HCT116 (cell line): ENCODE results near the gene TEX54. TPM values are rescaled to one million over a fixed set of nuclear protein-coding genes. Genes with fewer than 3 reads are reported as not detected.

Experiments
- ATAC-seq: fragments of 200-7000 bp; cut with Tn5 transposase; 2 replicates; pipeline ENCODE4 v1.9.1; 2020; ENCODE audit warnings: mild to moderate bottlenecking, moderate library complexity
- Bru-seq: library from RNA; stranded (reverse); fragments of 400-500 nt; gene quantifications from one replicate; lab custom pipeline; 2021; lab: Mats Ljungman, UMichigan
- BruChase-seq, 2 experiments: library from RNA; stranded (reverse); fragments of 400-500 nt; gene quantifications; one replicate each; lab custom pipeline; 2021; lab: Mats Ljungman, UMichigan
- BruUV-seq: library from RNA; stranded (reverse); fragments of 400-500 nt; replicated peaks from 2 replicates; lab custom pipeline; 2021; lab: Mats Ljungman, UMichigan
- CTCF ChIA-PET: fragments of 300-600 bp; sonication (Branson Sonifier 250); formaldehyde crosslinking; loops from one replicate; lab custom pipeline; 2021; ENCODE audit warnings: antibody characterized with exemption; lab: Charles Lee
- POLR2A ChIA-PET: fragments of 300-600, 350-600 bp; sonication (Branson Sonifier 250); formaldehyde crosslinking; loops from one replicate; lab custom pipeline; 2021; ENCODE audit warnings: antibody characterized with exemption; lab: Charles Lee
- RAD21 ChIA-PET, 2 experiments: fragments of 300-600 bp; sonication (Branson Sonifier 250); formaldehyde crosslinking; loops; one replicate each; lab custom pipeline; 2023; ENCODE audit warnings: low total read pairs in 2 of 2; ENCODE audit not compliant: uncharacterized antibody in 2 of 2, unreplicated experiment in 2 of 2, low non-redundant PET in 1 of 2; lab: Charles Lee
- DNase-seq: peaks from one replicate; pipeline ENCODE4 v3.0.0-alpha.2; 2010; ENCODE audit warnings: low read depth, low spot score
- H2AFZ ChIP-seq: fragments of 200-600 bp; shearing (Covaris generic), sonication (generic); 2 replicates; pipeline ENCODE4 v1.6.1; 2017; ENCODE audit warnings: low read depth, mixed run types, mixed read lengths, antibody characterized with exemption, low read length; ENCODE audit not compliant: poor library complexity, severe bottlenecking
- H3K27ac ChIP-seq: 2 replicates; pipeline ENCODE4 v1.5.1; 2012; ENCODE audit warnings: low read depth, low read length
- H3K27me3 ChIP-seq: fragments of 200-600 bp; sonication (generic); 2 replicates; pipeline ENCODE4 v1.6.1; 2016; ENCODE audit warnings: mixed run types, low read length, mixed read lengths; ENCODE audit not compliant: insufficient read depth
- H3K36me3 ChIP-seq, 2 experiments: fragments of 200-500 bp in 1 of 2; fragments of 200-600 bp in 1 of 2; sonication (Bioruptor generic) in 1 of 2; sonication (generic) in 1 of 2; 2 replicates each; pipeline versions ENCODE4 v1.5.1 to v1.6.1; 2014 to 2016; ENCODE audit warnings: low read length in 2 of 2, inconsistent platforms in 1 of 2, mixed read lengths in 1 of 2, mixed run types in 1 of 2; ENCODE audit not compliant: insufficient read depth in 2 of 2, control insufficient read depth in 1 of 2
- H3K4me1 ChIP-seq, 2 experiments: fragments of 200-600 bp in 1 of 2; sonication (generic) in 1 of 2; 2 replicates each; pipeline versions ENCODE4 v1.5.1 to v1.6.1; 2012 to 2017; ENCODE audit warnings: low read length in 2 of 2, inconsistent platforms in 1 of 2, mild to moderate bottlenecking in 1 of 2, mixed read lengths in 1 of 2, mixed run types in 1 of 2, moderate library complexity in 1 of 2; ENCODE audit not compliant: insufficient read depth in 2 of 2, control insufficient read depth in 1 of 2
- H3K4me2 ChIP-seq: fragments of 200-600 bp; sonication (generic); 2 replicates; pipeline ENCODE4 v1.6.1; 2017; ENCODE audit warnings: mixed run types, low read length, mixed read lengths
- H3K4me3 ChIP-seq, 2 experiments: fragments of 200-600 bp in 1 of 2; sonication (generic) in 1 of 2; replicated peaks in 1 of 2; 2 replicates each; pipeline ENCODE4 v1.5.1; 2011 to 2016; ENCODE audit warnings: low read length in 2 of 2, control low read depth in 1 of 2, low read depth in 1 of 2, mild to moderate bottlenecking in 1 of 2, mixed read lengths in 1 of 2, mixed run types in 1 of 2
- H3K79me2 ChIP-seq: fragments of 200-600 bp; sonication (generic); 2 replicates; pipeline ENCODE4 v1.6.1; 2017; ENCODE audit warnings: mild to moderate bottlenecking, mixed run types, low read length, moderate library complexity, mixed read lengths; ENCODE audit not compliant: insufficient read depth
- H3K9ac ChIP-seq: fragments of 200-600 bp; sonication (generic); 2 replicates; pipeline ENCODE4 v1.6.1; 2016; ENCODE audit warnings: low read length, mixed read lengths
- H3K9me2 ChIP-seq: fragments of 200-600 bp; sonication (generic), shearing (Covaris generic); 2 replicates; pipeline ENCODE4 v1.6.1; 2017; ENCODE audit warnings: mixed run types, mild to moderate bottlenecking, moderate library complexity; ENCODE audit not compliant: insufficient read depth
- H3K9me3 ChIP-seq, 2 experiments: fragments of 200-500 bp in 1 of 2; fragments of 200-600 bp in 1 of 2; sonication (Bioruptor generic) in 1 of 2; sonication (generic) in 1 of 2; 2 replicates each; pipeline ENCODE4 v1.6.1; 2014 to 2017; ENCODE audit warnings: low read length in 2 of 2, mixed read lengths in 2 of 2, inconsistent platforms in 1 of 2, low read depth in 1 of 2, mild to moderate bottlenecking in 1 of 2, mixed run types in 1 of 2, moderate library complexity in 1 of 2; ENCODE audit not compliant: control insufficient read depth in 1 of 2, insufficient read depth in 1 of 2
- H4K20me1 ChIP-seq: fragments of 200-600 bp; sonication (generic), shearing (Covaris generic); 2 replicates; pipeline ENCODE4 v1.6.1; 2017; ENCODE audit warnings: mixed run types, mild to moderate bottlenecking, moderate library complexity; ENCODE audit not compliant: insufficient read depth
- CTCF ChIP-seq, 3 experiments: fragments of 200-600 bp in 1 of 3; sonication (generic) in 1 of 3; IDR thresholded peaks in 2 of 3; conservative IDR thresholded peaks in 1 of 3; 2 replicates each; pipeline ENCODE4 v1.5.1; 2012 to 2017; ENCODE audit warnings: low read depth in 2 of 3, low read length in 2 of 3, antibody characterized with exemption in 1 of 3, borderline replicate concordance in 1 of 3, control low read depth in 1 of 3, mild to moderate bottlenecking in 1 of 3, mixed read lengths in 1 of 3, mixed run types in 1 of 3, moderate library complexity in 1 of 3; ENCODE audit not compliant: insufficient read depth in 1 of 3
- EZH2phosphoT487 ChIP-seq: fragments of 200-600 bp; IDR thresholded peaks from 2 replicates; pipeline ENCODE4 v1.6.1; 2018; ENCODE audit warnings: antibody characterized with exemption, borderline replicate concordance
- MAX ChIP-seq: IDR thresholded peaks from 2 replicates; pipeline ENCODE4 v1.6.1; 2012
- POLR2A ChIP-seq: IDR thresholded peaks from 2 replicates; pipeline ENCODE4 v1.7.0; 2011; ENCODE audit warnings: borderline replicate concordance; ENCODE audit not compliant: insufficient read depth, insufficient read length; ENCODE audit errors: extremely low read depth
- SIN3A ChIP-seq: IDR thresholded peaks from 2 replicates; pipeline ENCODE4 v1.6.1; 2012; ENCODE audit warnings: low read depth
- YY1 ChIP-seq: IDR thresholded peaks from 2 replicates; pipeline ENCODE4 v1.6.1; 2011; ENCODE audit warnings: low read length, low read depth, moderate library complexity, mild to moderate bottlenecking; ENCODE audit not compliant: insufficient replicate concordance; ENCODE audit errors: extremely low read depth
- intact Hi-C: fragments of 100-400 bp; cut with micrococcal nuclease; formaldehyde crosslinking; loops from 2 replicates; pipeline ENCODE4 v1.10.0; 2022
- long read RNA-seq: library from polyadenylated mRNA; unstranded; transcript quantifications from one replicate; pipeline ENCODE4 v2.0.0, GENCODE V29; 2021; ENCODE audit not compliant: unreplicated experiment
- polyA plus RNA-seq: library from polyadenylated mRNA; unstranded; fragments of >200 nt; gene quantifications from 2 replicates; pipeline ENCODE4 v1.2.1, GENCODE V29; 2012; ENCODE audit warnings: missing spikeins
- total RNA-seq: library from RNA; stranded (reverse); gene quantifications from one replicate; pipeline ENCODE4 v1.2.1, GENCODE V29; 2021; ENCODE audit not compliant: unreplicated experiment

Gene TEX54
- total RNA-seq, result not detected
- 0.22 and 0.64 TPM in 2 replicates for polyA plus RNA-seq
- percentile 48 among the genes with signal in this experiment for Bru-seq, nascent RNA
- BruChase-seq, experiment 1, labeled RNA remaining after a 6-hour chase, result percentile 32 among the genes with signal in this experiment
- percentile 28 among the genes with signal in this experiment for BruChase-seq, experiment 2, labeled RNA remaining after a 2-hour chase
- long read RNA-seq, result 0 reads

GRCh38 chr11:62832336-62833234, at the start of gene TEX54:
Gene TEX54 (minus strand): TSS chr11:62832841.
- BruUV-seq, result TSS peak; percentile 89
- Histone ChIP-seq H3K27me3 (no peaks in the 10 kb centered on the region), H3K4me3 (peak within 1 kb of the TSS; percentile 86 to 93), H3K27ac (peak within 1 kb of the TSS; percentile 64), H4K20me1 (no peaks in the 10 kb centered on the region; the same call in 1 of the 2 replicates), H3K9me2 (no peaks in the 10 kb centered on the region), H3K79me2 (peaks cover 60% of the 10 kb centered on the region), H3K9me3 (no peaks in the 10 kb centered on the region), H3K36me3 (peaks cover 17 to 34% of the 10 kb centered on the region in 2 experiments), H2AFZ (no peak within 1 kb of the TSS), H3K4me1 (peaks cover 7 to 32% of the 10 kb centered on the region in 2 experiments), H3K4me2 (peak within 1 kb of the TSS; percentile 92), H3K9ac (peak within 1 kb of the TSS; percentile 92)
- TF ChIP-seq SIN3A (no peak), POLR2A (peak; percentile 59)
- intact Hi-C loops, result loop anchor here (1.0 kb wide), 1 partner anchor 9 kb away; no protein-coding TSS in a partner anchor
- CTCF ChIA-PET, result interaction anchor here (0.9 to 1.3 kb wide), 3 partner anchors 46 to 48 kb away, joined by 3 to 6 read pairs (median 4); partner anchors contain the start of genes SLC3A2 and TMEM179B
- ATAC-seq, result peak; percentile 7
- no peak for DNase-seq
- RAD21 ChIA-PET, result no interaction called here
- POLR2A ChIA-PET, result interaction anchor here (0.7 to 2.8 kb wide), 16 partner anchors 8 to 165 kb away, joined by 3 to 113 read pairs (median 6); partner anchors contain the start of genes HNRNPUL2, LBHD1, NXF1 and TMEM223

GRCh38 chr11:62882431-62882749, 49.7 kb upstream of the TEX54 start:
- no peak for ATAC-seq
- peaks cover 38 to 82% of the 10 kb centered on the region in 2 experiments for H3K4me1 ChIP-seq
- H3K27me3 ChIP-seq, result no peaks in the 10 kb centered on the region
- POLR2A ChIA-PET, result interaction anchor here (1.1 to 4.2 kb wide), 4 partner anchors 27 to 46 kb away, joined by 3 to 50 read pairs (median 37); no protein-coding TSS in a partner anchor
- TF ChIP-seq YY1, result no peak
- no peak for TF ChIP-seq EZH2phosphoT487
- no peak for TF ChIP-seq MAX
- no peak for TF ChIP-seq CTCF (IDR thresholded peaks at IDR 0.05 in 2 of 3, conservative IDR thresholded peaks at IDR 0.05 in 1 of 3; ENCODE audit: borderline replicate concordance in 1 of 3, insufficient read depth in 1 of 3, low read depth in 2 of 3, low read length in 2 of 3)
- peak overlapping the region; percentile 75 to 85 for H3K4me3 ChIP-seq
- H2AFZ ChIP-seq, result no peak overlapping the region
- intact Hi-C loops, result loop anchor here (5.0 kb wide), 1 partner anchor 95 kb away; the partner anchor contains the start of gene TMEM179B
- H3K27ac ChIP-seq, result peak overlapping the region; percentile 96
- no peaks in the 10 kb centered on the region for H3K9me3 ChIP-seq
- CTCF ChIA-PET, result interaction anchor here (1.4 kb wide), 1 partner anchor 93 kb away, joined by 3 read pairs; no protein-coding TSS in a partner anchor
- H4K20me1 ChIP-seq, result peaks cover 33% of the 10 kb centered on the region; the same call in 1 of the 2 replicates
- no TSS peak for BruUV-seq
- H3K9me2 ChIP-seq, result no peaks in the 10 kb centered on the region
- H3K9ac ChIP-seq, result peak overlapping the region; percentile 92
- RAD21 ChIA-PET, result no interaction called here
- no peak for DNase-seq
- peaks cover 42 to 62% of the 10 kb centered on the region in 2 experiments for H3K36me3 ChIP-seq
- H3K4me2 ChIP-seq, result peak overlapping the region; percentile 79
- H3K79me2 ChIP-seq, result peaks cover 96% of the 10 kb centered on the region
